ENCODE measurements around the gene P2RY2. TPM values are rescaled to one million over a fixed set of nuclear protein-coding genes. Genes with fewer than 3 reads are reported as not detected.

P2RY2 gene
- total and polyA plus RNA-seq, 10 of the 15 experiments (the other 5 are each of a cell fraction or from before 2014, with no cell fraction given) = 0.03 to 0.23 (median 0.17) TPM; not detected in 7

- TF ChIP-seq IRF3 (IDR thresholded peaks at IDR 0.05) = no peak
- TF ChIP-seq TCF7 (IDR thresholded peaks at IDR 0.05; ENCODE audit: borderline replicate concordance) = no peak
- peak; percentile 75; the same call in 1 of the 2 replicates for TF ChIP-seq YY1 (IDR thresholded peaks at IDR 0.05; ENCODE audit: low read depth, low read length)
- peak in 1 of 2 experiments; percentile 22; a peak in 1 of 4 replicates for TF ChIP-seq IKZF2 (IDR thresholded peaks at IDR 0.05)
- TF ChIP-seq TCF12 (IDR thresholded peaks at IDR 0.05; ENCODE audit: low read depth, low read length) = 0 out of 2 replicates have a peak, but pooled peaks have one; percentile 17
Observed at GRCh38 chr11:73177778-73178539, 40.1 kb upstream of the P2RY2 start (continued).

GRCh38 chr11:73178681-73179080, 39.4 kb upstream of the P2RY2 start:
- Histone ChIP-seq H4K20me1 (ENCODE audit: control insufficient read depth, insufficient read depth) (no peaks in the 10 kb centered on the region), H3K36me3 (ENCODE audit: control insufficient read depth in 2 of 2, insufficient read depth in 2 of 2, low read length in 1 of 2) (no peaks in the 10 kb centered on the region), H3K79me2 (ENCODE audit: control insufficient read depth, insufficient read depth, low read length) (peaks cover 3% of the 10 kb centered on the region; the same call in 1 of the 2 replicates), H3K27me3 (replicated peaks in 1 of 2; ENCODE audit: control insufficient read depth in 2 of 2, insufficient read depth in 2 of 2, low read length in 1 of 2) (no peaks in the 10 kb centered on the region), H3K4me1 (ENCODE audit: control insufficient read depth, insufficient read depth, low read length) (peaks cover 37% of the 10 kb centered on the region), H3K9ac (ENCODE audit: control insufficient read depth, insufficient read depth, low read length) (no peak overlapping the region), H3K4me3 (no peak overlapping the region), H3K4me2 (ENCODE audit: control insufficient read depth, insufficient read depth) (no peak overlapping the region), H2AFZ (ENCODE audit: control insufficient read depth, low read depth, low read length) (no peak overlapping the region), H3K9me3 (replicated peaks; ENCODE audit: control insufficient read depth, insufficient read depth, low read length) (no peaks in the 10 kb centered on the region), H3K27ac (ENCODE audit: control insufficient read depth, insufficient read depth) (no peak overlapping the region)
- in situ Hi-C loops (cut with MboI) (loop anchor here (5.0 to 25.0 kb wide), 3 partner anchors 251 to 454 kb away; no protein-coding TSS in a partner anchor), intact Hi-C loops (cut with micrococcal nuclease; ENCODE audit: unreplicated experiment) (loop anchor here (1.0 to 5.0 kb wide), 4 partner anchors 36 to 451 kb away; partner anchors contain the start of gene FCHSD2)
- no peak for DNase-seq (ENCODE audit: low read depth, low spot score)
- FAIRE-seq = no peak
- ATAC-seq = no peak
- POLR2A ChIA-PET = interaction anchor here (0.8 to 2.6 kb wide), 3 partner anchors 14 to 35 kb away, joined by 3 to 13 read pairs (median 3); no protein-coding TSS in a partner anchor
- CTCF ChIA-PET = interaction anchor here (0.9 to 7.2 kb wide), 43 partner anchors 7 to 453 kb away, joined by 3 to 128 read pairs (median 7); partner anchors contain the start of gene FCHSD2
- SMC1A ChIA-PET (ENCODE audit: uncharacterized antibody, unreplicated experiment) = interaction anchor here (0.6 to 26.8 kb wide), 27 partner anchors 10 to 454 kb away, joined by 3 to 926 read pairs (median 7); partner anchors contain the start of genes FCHSD2 and STARD10
- RAD21 ChIA-PET (ENCODE audit: unreplicated experiment) = interaction anchor here (0.9 to 7.4 kb wide), 27 partner anchors 8 to 456 kb away, joined by 3 to 120 read pairs (median 8); partner anchors contain the start of gene FCHSD2
- 73% methylated on average over 4 of the region's 4 CpGs for WGBS (ENCODE audit: insufficient coverage, insufficient replicate concordance, low lambda C conversion rate, missing lambda C conversion rate)
- no TSS peak for BruUV-seq (replicated peaks)
- no peak for TF ChIP-seq FOXK2 (IDR thresholded peaks at IDR 0.05)
- no peak for TF ChIP-seq POLR2AphosphoS5 (IDR thresholded peaks at IDR 0.05; ENCODE audit: low read length)
- no peak for TF ChIP-seq TARDBP (IDR thresholded peaks at IDR 0.05; ENCODE audit: borderline replicate concordance)
- TF ChIP-seq SUPT20H (IDR thresholded peaks at IDR 0.05; ENCODE audit: borderline replicate concordance, control insufficient read depth, low read depth, low read length) = no peak
- no peak for TF ChIP-seq EP300 (IDR thresholded peaks at IDR 0.05; ENCODE audit: borderline replicate concordance in 1 of 2, control insufficient read depth in 1 of 2, low read depth in 2 of 2, low read length in 2 of 2)
- no peak for TF ChIP-seq CHD4 (IDR thresholded peaks at IDR 0.05)
- no peak for TF ChIP-seq TBL1XR1 (IDR thresholded peaks at IDR 0.05; ENCODE audit: low read depth, low read length)
- no peak for TF ChIP-seq DPF2 (IDR thresholded peaks at IDR 0.05)
- TF ChIP-seq YBX1 (IDR thresholded peaks at IDR 0.05) = no peak
- TF ChIP-seq IRF5 (IDR thresholded peaks at IDR 0.05; ENCODE audit: borderline replicate concordance) = no peak
- no peak for TF ChIP-seq BHLHE40 (IDR thresholded peaks at IDR 0.05; ENCODE audit: borderline replicate concordance in 1 of 2, low read depth in 2 of 2, low read length in 1 of 2)
- no peak for TF ChIP-seq LARP7 (IDR thresholded peaks at IDR 0.05)
- TF ChIP-seq ZBED1 (IDR thresholded peaks at IDR 0.05; ENCODE audit: borderline replicate concordance) = no peak
- TF ChIP-seq HSF1 (IDR thresholded peaks at IDR 0.05; ENCODE audit: low read depth, low read length) = no peak

Measured in GM12878 (cell line).